ENCODE data around the gene SEZ6.
"Not testable (repeated sequence)": the region's sequence is repeated elsewhere in the genome, so short reads cannot be mapped to it uniquely, and the experiment has no call there.

Gene SEZ6

DNA sequence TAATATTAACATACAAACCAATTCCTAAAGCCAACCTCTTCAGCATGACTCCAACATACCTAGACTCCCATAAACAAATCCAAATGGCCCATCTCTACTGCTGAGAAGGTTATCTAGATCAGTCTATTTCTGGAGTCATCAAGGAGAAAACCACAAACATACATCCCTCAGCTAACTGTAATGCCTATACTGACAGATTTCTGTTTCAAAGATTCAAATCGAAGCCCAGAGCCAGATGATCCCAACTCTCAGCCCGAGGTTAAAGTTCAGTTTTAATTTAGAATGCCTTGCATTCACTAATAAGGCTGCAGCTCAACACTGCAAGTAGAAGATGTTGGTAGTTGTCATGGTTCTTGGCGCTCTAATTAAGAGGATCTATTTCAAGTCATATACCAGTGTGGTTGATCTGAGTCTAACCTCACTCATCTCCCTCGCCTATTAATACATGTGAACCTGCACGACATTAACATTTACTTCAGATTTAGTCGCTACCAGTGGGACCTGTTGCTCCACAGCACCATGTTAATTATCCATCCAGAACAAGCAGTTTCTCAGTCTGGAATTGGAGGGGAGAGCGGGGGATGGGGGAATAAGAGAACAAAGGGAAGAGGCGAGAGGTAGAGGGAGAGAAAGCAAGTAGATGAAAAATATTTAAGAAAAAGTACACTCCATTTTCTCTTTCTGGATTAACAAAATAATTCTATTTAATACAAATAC, 69.9 kb downstream of the SEZ6 start:
- no peak for DNase-seq (ENCODE audit: low read depth)

DNA sequence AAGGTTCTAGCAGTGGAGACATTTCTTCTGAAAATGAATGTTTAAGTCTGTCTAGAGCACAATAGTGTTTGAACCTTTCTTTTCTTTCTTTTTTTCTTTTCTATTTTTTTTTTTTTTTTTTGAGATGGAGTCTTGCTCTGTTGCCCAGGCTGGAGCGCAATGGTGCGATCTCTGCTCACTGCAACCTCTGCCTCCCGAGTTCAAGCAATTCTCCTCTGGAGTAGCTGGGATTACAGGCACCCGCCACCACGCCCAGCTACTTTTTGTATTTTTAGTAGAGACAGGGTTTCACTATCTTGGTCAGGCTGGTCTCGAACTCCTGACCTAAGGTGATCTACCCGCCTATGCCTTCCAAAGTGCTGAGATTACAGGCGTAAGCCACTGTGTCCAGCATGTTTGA, 71.3 kb downstream of the SEZ6 start:
- not testable (repeated sequence) for DNase-seq (ENCODE audit: low read depth)

DNA sequence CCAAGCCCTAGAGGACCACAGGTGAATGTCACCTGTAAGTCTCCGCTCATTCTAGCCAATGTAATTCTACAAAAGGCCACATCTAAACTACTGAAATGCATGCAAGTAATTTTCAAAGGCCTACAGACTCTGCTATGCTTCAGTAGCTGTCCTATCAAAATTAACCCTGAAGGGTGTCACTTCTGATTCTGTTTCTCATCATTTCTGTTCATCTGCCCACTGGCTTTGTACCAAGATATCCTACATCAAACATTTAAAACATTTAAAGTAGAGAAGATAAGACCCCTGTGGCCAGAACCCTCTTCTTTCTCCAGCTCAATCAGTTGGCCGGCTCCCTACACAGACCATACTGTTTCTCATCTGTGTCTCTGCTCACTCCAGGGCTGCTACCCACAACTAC, 76.0 kb downstream of the SEZ6 start:
- DNase-seq (ENCODE audit: low read depth), result no peak

DNA sequence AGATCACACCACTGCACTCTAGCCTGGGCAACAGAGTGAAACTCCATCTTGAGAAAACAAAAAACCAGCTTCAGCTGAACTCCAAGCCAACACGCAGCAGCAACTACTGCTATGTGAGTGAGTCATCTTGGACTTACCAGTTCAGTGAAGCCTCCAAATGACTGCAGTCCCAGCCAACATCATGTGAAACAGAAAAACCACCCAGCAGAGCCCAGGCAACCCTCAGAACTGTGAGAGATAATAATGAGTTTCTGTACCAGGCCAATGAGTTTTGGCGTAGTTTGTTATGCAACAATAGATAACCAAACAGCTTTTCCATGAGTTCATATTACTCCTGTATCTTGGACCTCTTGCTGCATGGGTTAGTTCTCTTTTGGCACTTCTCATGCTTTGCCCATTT, 77.8 kb downstream of the SEZ6 start:
- DNase-seq (ENCODE audit: low read depth), result no peak

DNA sequence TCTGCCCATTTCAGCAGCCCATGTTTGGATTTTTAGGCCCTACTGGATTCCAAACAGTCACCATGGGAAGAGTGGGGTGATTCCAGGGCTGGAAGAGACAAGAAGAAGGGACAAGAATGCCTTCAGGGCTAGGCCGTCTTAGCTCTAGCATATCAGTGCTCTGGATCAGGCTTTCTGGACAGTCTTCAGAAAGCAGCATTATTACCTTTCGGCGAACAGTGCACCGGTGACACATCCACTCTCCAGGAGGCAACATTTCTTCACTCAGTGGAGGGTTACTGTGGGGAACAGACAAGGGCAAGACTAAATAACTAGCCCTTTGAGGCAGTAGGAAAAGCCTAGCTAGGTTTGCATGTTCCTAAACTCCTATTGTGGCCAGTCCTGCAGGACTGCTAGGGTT, 79.0 kb downstream of the SEZ6 start:
- DNase-seq (ENCODE audit: low read depth), result no peak

DNA sequence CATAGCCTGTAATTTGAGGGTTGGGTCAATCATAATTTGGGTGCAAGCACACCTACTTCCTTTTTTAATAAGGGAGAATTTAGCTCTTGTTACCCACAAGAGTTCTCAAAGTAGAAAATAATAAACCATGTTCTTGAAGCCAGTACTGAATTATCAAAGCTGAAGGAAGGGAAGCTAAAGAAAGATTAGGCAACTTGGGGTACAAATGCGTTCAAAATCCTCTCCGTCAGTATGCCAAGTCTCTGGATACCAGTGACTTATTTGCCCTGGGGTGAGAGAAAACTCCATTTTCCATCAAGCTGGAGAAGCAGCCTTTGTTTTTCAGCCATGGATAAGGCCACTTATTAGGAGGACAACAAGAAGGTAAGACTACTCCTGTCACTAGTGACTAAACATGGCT, 79.5 kb downstream of the SEZ6 start:
- DNase-seq (ENCODE audit: low read depth), result no peak

DNA sequence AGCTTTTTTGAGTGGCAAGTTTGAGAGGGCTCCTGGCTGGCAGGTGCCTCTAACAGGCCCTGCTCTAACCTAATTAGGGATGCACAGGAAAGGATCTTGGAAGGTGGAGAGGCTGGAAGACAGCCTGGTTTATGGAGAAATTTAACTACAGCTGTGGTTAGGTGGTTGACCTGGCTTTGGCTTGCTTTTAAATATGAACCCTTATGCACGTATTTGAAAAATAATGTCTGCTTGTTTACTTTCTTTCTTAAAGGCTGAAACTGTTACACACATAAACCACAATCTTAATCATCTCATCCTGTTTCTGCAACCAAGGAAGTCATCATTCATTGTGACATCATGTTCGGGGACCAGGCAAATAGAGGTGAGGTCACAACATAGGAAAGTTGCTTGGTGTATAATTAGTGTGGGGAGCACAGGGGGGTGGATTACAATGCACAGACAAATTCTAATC, 79.9 kb downstream of the SEZ6 start:
- DNase-seq (ENCODE audit: low read depth), result no peak

DNA sequence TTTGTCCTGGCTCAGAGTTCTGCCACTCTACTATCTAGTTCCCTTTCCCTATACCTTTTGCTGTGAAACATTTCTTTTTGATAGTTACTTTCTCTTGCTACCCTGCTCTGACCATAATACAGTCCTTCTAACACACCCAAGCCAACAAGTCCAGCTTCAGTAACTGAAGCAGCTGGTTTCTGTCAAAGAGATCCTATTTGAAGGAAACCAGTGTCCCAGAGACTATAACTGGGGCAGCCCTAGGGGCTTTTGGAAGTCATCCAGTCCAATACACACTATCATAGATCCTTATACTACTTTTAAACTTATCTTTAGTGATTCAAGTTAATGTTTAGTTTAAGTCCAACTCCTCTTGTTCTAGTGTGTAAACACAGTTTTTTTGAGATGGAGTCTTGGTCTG, 85.6 kb downstream of the SEZ6 start:
- DNase-seq (ENCODE audit: low read depth), result no peak

DNA sequence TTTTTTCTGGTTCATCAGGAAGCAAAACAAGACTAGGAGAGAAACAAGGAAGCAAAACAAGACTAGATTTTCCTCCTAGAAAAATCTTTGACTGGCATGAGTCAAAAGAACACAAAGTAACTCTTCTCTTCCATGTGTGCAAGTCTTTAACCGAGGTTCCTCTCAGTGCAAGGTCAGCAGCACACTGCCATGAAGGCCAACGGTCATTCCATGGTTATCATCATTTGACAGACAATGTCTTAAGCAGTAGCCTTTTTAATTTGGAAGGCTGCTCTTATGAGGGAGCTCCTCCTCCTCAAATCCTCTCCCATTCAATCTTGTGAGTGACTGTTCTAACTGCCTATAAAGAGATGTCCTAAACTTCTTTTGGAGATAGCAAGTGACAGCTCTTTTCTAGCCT, 87.5 kb downstream of the SEZ6 start:
- no peak for DNase-seq (ENCODE audit: low read depth)

DNA sequence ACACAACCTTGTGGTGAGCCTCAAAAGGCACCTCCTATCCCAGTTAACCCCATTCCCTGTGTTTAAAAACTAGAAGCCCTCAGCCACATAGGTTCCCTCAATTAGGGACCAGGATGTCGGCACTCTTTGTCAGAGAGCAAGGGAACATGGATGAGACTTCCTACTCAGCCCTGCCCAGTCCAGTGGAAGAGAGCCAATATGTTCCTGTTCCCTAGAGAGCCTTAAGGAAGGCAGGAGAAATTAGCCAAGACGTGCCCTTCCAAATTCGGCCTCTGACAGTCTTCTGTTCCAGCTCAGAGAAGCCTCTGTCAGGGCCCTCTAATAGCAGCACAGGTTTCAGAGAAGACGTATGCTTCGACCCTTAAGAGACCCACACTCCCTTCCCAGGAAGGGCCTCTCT, 88.4 kb downstream of the SEZ6 start:
- DNase-seq (ENCODE audit: low read depth), result no peak

DNA sequence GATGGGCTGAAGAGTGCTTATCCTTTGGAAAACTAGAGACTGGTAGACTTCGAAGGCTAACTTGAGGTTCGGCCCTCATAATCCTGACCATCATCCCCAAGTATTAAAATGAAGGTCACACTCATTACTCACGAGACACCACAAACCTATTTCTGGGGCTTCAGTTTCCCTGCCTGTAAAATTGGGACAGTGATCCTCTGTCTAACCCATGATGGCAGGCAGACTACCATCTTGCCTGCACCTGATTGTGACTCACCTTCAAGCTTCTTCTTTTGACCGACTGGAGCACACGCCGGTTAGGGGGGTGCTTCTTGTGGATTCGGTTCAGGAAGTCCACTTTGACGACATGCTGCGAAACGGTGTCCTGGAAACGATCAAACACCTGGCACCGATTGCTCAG, 88.8 kb downstream of the SEZ6 start:
- no peak for DNase-seq (ENCODE audit: low read depth)

DNA sequence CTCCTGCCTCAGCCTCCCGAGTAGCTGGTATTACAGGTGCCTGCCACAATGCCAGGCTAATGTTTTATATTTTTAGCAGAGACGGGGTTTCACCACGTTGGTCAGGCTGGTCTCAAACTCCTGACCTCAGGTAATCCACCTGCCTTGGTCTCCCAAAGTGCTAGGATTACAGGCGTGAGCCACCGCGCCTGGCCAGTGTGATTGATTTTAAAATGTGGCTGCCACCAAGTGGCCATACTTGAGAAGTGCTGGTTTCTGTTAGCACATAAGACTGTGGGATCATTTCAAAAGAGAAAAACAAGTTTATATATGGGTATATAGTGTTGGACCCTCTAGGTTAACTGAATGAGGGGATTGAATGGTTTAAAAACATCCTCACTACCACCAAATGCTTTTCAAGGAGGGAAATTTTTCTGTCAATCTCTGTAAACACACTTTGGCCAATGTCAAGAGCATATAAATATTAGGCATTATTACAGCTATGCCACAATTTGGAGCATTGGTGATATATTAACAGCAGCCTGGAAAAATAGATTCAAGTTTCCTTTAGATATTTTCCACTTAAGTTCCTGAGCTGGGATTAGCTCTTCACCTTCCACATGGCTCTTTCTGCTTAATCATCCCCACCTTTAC, 89.4 kb downstream of the SEZ6 start:
- no peak for DNase-seq (ENCODE audit: low read depth)

DNA sequence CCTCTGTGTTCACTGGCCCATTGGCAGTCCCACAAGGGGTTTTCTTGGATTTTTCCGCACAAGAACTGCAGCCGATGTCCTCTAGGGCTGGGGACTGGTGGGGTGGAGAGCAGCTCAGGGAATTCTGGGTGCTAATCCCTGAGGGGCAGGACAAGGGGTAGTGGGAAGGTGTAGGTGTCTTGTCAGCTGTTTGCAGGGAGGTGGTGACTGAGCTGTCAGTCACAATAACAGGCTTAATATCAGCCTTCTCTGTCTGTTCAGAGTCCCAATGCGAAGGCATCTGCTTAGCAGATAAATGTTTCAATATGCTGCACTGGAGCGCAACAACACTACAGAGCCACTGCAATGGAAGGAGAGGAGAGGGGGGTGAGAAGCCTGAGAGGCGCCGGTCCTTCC, 92.9 kb downstream of the SEZ6 start:
- DNase-seq (ENCODE audit: low read depth), result no peak

DNA sequence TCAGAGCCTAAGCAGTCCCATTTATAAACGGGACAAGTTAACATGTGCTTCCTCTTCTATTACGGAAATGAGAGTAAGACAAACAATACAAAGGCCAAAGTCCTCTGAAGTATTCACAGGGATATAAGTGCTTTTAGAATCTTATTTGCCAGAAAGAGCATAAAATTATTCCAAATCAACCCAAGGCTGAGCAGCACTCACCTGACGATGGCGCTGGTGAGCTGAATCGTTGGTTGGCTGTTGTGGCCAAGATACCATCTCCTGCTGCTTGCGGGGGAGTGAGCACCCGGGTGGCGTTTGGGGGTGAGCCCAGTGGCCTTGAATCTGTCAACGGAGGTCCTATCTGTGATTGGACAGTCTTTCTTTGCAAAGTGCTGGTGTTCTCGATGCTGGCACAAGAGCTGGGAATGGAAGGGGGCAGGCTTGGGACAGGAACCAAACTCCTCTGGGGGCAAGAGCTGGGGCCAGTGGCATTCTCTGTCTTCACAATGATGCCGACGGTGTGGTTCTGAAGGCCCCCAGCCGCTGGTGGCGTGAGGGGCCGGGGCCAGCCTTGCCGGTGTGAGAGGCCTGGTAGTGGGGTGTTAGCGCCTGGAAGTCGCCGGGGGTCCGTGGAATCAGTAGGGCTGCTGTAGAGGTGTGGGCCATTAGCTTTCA, 93.4 kb downstream of the SEZ6 start:
- DNase-seq (ENCODE audit: low read depth), result no peak

DNA sequence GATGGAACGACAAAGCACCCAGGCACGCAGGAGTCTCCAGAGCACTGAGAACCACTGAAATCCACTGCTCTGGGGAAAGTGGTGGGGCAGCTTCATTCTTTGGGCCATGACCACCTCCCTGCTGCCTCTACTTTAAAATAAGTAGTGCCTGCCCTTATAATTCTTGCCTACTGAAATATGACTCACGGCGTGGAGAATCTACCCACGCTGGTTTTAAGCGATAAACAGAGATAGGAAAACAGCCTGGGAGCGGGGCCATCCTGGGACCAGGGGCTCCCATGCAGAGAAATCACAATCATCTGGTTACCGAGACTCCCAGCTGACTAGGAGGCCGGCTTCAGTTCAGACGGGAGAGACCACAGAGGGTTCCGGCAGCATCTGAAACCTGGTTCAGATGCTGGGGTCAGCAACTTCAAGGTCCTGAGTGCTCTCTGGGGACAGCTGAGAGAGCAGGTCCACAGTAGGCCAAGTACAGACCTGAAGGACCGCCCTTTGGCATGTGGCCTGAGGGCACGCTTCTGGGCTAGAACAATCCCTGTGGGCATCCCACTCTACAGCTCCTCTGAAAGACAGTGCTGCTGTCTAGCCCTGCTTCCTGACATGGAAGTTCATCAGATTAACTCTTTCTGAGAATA, 94.3 kb downstream of the SEZ6 start:
- no peak for DNase-seq (ENCODE audit: low read depth)

DNA sequence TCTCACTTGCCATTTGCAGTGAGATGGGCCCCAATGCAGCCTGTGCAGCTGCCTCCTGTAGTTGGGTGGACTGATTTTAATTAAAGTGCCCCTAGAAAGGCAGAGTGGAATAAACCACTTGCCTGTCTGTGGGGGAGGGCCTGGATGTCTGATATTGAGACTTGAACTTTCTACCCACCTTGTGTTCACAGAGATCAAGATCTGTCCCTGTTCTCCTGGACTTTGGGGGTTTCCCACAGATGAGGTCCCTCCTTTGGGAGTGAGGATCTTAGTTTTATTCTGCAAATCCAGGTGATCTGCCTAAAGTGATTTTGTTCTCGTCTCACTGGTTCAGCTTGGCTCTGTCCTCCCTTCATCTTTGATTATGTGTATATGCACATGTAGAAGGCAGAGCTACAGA, 95.3 kb downstream of the SEZ6 start:
- no peak for DNase-seq (ENCODE audit: low read depth)

DNA sequence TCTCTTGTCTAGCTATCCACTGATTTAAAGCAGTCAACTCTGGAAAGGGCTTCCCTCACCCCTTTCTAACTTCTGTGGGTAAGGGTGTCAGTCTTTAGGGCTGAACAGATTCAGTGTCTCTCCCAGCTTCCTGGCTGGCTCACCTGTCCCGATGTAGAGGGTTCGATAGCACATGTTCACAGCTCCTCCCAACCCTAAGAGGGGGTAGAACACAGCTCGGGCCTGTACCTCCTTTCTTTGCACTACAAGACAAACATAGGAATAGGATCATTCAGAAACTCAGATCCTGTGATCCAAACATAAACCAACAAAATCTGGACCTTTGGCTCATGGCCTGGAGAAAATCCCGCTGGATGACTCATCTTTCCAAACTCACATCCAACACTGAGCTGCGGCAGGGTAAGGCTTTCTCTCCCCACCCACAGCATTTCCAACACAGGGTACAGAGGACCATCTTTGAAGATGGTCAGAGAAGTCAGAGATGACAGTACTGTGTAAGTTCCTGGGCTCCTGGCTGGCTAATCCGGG, 97.1 kb downstream of the SEZ6 start:
- DNase-seq (ENCODE audit: low read depth), result no peak

DNA sequence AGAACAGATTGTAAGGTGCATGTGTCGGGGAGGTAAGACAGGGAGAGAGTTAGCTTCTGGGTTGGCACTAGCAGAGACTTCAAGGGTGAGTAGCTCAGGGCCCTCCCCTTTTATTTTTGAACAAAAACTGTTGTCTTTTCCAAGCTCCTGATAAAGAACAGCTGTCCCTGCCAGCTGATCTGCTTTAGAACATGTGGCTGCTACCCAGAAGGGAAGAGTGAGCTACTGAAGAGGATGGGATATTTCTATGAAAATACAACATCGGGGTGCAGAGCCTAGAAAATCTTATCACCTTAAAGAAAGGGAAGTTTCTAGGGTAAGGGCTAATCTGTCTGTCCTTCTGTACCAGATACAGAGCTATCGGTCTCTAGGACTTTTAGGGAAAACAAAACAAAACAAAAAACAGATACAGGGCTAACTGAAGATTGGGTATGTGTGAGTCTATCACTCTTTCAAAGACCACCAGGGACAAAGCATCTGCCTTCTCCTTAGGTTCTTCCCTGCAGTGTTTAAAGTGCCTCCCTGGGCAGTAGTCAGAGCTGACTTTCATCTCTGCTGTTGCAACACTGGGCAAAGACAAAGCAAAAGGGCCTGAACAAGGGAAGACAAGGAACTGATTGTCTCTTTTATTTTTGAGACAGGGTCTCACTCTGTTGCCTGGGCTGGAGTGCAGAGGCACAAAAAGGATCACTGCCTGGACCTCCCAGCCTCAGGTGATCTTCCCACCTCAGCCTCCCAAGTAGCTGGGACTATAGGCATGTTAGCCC, 97.9 kb downstream of the SEZ6 start:
- no peak for DNase-seq (ENCODE audit: low read depth)

DNA sequence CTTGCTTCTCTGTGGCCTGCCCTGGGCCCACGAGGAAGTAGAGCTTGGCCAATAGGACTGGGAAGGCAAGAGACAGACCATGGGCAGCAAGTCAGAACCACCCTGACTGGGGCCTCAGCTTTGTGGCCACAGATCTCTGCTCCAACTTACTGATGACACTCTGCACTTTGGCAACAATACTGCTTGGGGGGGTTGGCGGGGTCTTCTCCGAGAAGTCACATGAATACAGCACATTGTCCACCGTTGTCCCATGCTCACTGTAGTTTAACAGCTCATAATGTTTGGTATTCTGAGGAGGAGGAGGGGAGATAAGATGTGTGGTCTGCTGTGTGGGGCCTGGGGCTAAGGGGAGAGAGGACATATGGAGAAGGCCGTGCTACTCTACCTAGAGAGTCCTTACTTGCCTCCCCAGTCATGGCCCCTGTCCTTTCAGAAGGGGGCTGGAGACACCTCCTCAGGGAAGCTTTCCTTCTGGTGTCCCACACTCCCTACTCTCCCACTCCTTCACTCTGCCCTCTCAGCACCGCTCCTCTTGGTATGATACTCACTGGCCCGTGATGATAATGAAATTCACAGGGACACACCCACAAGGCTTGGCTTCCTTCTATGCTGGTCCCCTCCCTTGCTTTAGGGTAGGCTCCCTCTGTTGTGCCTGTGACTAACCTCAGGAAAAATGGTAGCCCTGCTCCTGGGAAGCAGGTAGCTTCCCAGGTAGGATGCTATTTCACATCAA, 99.0 kb downstream of the SEZ6 start:
- no peak for DNase-seq (ENCODE audit: low read depth)

DNA sequence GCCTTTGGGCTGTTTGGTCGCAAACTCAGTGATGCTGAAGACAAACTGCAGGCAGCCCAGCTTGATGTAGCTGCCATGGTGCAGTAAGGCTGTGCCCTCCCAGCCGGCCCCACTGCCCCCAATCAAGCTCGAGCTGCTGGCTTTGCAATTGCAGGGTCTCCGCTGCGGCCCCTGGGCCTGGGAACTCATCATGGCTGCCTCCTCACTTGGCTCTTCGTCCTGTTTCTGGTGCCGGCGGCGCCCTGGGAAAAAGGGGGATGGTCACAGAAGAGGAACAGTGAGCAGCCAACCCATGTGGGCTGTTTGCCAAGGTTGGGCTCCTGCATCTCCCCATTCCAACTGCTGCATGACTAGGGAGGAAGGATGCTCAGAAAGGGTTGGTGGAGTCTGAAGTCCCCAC, 99.6 kb downstream of the SEZ6 start:
- no peak for DNase-seq (ENCODE audit: low read depth)

All from stimulated activated CD8-positive, alpha-beta memory T cell treated with anti-CD3 and anti-CD28 coated beads, Interleukin-7, amount 100 ng/mL, for 24 hours (primary cell).